Measurements from ENCODE around the gene EXT2.

The EXT2 gene

DNA sequence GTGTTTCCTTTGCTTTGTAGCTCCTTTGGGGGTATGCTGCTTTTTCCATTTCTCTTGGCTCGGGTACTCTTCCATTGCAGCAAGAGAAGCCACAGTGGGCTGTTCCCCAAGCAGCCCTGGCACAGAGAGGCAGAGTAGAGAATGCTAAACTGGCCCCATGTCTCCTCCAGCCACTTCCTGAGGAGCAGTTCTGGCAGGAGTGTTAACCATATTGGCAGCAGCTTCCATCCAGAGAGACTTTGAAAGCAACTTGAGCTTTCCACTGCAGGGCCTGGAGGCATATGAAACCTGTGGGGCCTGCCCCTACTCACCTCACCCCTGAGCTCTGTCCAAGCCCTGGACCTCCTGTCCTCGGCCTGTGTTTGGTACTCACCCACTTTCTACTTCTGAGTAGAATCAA lies 152.6 kb downstream of the EXT2 start:
- no peak for DNase-seq

DNA sequence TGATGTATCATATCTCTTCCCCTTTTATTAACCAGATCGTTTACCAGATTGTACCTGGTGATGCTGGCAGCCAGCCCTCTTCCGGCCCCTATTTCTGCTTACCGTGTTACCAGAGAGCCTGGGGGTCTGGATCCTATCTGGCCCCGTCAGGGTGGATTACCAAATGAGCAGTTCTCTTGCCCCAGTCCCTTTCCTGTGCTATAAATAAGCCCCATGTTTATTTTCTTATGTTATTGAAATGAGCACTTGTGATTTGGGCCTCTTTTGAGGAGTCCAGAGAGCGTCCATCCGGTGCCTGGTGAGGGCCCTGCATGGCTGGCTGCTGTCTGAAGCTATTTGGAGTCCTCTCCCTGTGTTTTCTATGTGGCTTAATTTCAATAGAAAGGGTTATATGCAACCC lies 154.9 kb downstream of the EXT2 start:
- DNase-seq: no peak

DNA sequence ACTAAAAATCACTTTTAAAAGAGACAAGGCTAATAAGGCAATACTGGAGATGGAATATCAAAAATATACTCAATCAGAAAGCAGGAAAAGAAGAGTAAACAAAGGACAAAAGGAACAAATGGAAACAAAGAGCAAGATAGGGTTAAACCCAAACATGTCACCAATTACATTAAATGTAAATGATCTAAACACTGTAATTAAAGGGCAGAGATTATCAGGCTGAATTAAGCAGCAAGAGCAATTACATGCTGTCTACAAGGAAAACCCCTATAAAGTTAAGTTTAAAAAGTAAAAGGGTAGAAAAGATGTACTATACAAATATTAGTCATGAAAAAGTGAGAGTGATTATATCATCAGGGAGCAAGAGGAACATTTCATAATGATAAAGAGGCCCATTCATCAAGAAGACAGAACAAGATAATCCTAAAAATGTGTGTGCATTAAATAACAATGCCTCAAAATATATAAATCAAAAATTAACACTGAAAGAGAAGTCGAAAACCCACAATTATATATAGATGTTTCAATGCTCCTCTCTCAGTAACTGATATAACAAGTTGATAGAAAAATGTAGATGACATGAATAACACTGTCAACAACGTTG lies 157.6 kb downstream of the EXT2 start:
- no peak for DNase-seq

DNA sequence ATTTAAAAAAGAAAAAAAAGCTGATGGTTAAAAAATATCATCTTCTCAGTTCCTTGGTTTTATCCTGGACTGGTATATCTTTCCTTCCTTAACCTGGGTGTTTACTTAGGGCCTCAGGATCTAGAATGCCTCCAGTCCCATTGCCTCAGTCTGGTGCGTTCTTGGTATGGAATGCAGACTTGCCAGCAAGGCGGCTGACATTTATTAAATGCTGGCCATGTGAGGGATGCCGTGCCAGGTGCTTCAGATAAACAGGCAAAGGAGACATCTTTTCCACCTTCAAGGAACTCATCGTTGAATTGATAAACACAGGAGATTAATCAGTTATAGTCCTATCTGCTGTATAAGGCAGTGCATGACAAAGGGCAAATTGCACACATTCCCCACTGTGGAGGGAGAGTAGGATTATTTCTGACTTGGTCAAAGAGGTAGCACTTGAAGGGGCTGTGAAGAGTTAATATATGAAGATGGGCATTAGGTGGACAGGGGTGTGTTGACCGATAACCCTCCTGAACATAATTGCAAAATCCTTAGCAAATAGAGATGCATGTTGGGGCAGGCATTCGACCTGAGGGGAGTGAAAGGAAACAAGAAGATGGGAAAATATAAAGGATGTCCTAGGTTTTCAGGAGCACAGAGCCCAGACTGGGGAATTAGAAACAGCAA lies 160.1 kb downstream of the EXT2 start:
- no peak for DNase-seq

DNA sequence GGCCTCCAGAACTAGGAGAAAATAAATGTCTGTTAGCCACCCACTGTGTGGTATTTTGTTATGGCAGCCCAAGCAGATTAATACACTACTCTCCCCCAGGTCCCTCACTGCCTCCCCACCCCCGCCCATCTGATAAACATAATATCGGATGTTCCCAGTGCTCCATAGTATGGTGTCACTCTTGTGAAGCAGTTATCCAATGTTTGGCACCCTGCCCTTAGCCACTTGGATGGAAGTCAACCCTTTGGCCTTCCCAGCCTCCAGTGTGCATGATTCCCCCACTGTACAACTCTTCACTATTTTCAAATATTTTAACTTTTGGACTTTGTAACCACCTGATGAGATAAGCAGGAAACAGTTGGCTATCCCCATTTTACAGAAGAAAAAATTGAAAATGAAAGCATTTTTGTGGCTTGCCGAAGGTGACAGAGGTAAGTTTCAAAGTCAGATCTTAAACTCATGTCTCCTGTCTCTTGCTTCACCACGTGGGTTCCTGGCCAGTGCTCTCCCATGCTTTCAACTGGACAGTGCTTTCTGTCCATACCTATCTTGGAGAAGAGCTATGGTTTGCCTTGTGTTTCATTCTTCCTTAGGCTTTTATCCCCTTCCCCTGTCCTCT lies 161.3 kb downstream of the EXT2 start:
- DNase-seq: no peak

DNA sequence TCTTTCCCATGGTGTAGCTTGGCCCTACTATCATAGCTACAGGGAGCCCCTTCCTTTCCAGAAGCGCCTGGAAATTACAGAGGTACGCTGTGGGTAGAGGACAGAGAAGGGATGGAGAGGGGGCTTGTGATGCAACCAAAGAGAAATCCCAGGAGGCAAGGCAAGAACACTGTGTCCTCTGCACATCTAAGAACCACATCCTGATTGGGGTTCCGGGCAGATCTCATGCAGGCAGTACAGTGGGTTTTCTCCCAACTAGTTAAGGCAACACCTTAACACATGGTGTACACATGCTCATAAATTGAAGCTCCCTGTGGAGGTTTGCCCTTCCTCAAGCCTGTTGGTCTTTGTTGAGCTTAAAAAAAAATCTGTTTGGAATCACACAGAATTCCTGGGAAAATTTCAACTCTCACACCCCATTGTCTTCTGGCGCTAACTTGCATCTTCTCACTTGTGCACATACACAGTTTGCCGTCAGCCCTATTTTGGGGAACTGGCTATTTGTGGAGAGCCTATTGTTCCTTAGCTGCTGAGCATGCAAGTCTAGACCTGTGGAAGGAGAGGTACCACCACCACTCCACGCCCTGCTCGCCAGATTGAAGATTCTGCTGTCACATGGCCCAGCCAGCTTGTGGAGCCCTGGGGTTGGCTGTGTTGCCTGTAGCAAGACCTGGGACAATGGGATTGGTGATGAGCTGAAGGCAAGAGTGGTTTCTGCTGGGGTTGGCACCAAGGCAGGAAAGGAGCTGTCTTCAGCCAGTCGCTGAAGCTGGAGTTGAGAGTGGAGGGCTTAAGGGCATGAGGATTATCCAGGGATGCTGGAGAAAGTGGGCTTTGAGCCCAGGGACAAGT lies 162.1 kb downstream of the EXT2 start:
- no peak for DNase-seq

DNA sequence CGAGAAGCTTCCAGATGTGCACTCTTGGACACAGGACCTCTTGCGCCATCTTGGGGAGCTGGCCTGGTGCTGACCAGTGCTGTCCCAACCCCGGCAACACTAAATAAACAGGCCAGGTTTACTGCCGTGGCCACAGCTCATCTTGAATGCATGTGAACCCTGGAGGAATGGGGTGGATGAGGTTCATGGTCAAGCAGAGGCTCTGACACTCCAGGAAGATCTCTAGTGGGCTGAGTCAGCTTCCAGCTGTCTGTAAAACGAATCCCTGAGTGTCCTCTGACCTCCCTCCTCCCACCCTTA lies 162.7 kb downstream of the EXT2 start:
- no peak for DNase-seq

DNA sequence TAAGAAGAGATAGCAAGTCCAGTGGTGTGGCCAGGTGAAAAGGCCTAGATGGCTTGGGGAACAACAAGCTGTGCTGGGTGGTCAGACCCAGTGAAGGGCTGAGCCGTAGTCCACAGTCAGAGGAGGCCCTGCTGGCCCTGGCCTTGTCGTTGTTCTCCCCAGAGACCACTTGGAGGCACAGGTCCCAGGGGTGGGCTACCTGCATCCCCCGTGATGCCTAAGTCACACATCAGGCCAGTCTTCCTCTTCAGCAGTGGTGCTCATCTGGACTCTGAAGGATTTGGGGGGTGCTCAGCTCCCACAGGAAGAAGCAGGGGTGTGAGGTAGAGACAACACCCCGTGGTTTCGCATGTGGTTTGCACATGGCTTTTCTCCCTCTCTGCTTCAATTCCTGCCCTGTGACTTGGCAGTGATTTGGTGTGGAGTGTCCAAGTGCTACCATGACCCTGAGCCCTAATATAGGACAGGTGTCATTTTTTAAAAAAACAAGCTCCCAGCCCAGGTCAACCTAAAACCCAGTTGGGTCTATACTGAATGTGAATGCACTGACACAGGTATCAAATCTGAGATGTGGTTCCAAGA lies 163.5 kb downstream of the EXT2 start:
- DNase-seq: no peak

DNA sequence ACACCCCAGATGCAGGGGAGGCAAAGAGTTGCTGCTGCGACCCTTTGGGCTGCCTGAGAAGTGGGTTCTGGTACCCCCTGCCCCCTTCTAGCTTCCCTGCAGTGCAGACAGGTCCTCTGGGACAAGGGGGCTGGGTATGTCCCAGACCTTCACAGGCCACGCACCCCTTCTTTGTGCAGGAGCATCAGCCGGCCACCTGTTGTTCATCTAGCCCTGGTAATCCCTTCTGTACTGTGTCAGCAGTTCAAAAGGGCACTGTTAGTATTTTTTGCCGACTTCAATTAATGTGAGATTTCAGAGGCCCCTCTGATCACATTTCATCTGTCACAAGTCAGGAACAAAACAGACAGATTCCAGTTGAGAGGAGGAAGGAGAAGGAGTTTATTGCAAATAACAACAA lies 164.6 kb downstream of the EXT2 start:
- DNase-seq: no peak

DNA sequence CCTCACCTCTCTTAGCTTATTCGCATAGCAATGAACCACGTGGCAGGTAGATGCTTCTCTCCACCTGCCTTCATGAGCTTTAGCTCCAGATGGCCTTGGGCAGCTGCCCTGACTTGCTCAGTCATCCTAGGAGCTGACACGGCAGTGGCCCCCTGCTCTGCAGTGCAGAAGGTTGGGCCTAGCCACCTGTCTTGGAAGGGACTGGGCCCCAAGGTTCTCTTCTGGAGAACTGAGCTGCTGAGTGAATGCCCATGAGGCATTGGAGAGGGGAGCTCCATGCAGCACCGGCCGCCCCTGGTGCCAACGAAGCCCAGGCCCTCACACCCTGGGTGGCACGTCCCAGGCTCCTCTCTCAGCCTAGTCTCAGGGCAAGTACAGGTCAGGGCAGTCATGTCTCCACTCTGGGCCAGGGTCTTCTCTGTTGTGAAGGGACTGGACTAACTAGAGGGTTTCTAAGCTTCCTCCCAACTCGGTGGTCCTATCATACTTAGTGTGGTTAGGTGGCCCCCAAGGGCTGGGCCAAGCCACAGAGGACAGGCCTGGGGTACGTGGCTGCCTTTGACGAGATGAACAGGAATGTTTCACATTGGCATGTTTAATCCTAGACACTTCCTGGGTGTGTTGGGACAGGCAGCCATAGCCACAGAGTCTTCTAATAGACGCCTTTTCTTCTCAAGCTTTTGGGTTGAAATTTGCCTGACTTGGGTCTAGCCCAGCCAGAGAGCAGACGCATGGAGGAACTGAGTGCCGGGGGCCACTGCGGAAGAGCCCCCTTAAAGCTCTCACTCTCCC lies 166.5 kb downstream of the EXT2 start:
- no peak for DNase-seq

DNA sequence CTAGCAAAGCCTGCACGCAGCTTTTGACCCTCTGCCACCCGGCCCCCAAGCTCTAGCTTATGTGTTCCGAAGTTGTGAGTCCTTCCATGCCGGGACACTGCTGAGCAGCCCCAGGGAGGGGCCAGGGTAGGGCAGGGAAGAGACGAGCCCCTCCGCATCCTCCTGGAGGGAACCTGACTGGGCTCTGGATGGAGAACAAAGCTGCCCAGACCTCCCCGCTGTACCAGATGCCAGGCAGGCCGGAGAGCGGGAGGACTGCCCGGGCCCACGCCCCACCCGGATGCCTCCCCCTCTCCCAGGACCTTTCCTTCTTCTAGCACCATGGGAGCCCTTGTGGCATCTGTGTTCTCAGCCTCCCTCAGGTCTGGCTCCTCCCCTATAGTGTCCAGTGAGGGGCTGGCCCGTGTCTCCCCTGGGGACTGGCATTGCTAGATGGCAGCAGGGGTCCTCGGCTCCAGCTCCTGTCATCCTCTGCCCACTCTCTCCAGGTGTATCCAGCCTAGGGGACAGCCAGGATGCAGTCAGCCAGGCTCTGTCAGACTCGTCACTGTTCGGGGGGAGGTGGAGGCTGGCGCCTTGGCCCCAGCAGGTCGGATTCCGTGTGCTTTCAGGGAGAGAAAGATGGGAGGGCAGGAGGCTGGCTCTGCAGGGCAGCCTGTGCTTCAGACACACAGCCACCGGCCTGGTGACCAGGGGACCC lies 168.4 kb downstream of the EXT2 start:
- no peak for DNase-seq

DNA sequence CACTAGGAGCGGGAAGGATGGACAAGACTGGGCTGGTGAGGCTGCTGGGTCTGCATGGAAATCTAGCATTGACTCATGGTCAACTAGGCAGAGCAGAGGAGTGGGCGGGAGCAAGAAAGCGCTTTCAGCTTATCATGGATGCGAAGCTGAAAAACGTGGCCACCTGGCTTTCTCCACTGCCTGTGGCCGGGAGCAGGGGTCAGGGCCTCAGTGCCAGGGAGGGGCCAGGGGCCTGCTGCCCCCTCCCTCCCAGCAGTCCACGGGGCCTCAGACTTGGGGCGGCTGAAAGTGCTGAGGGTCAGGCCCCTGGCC lies 168.9 kb downstream of the EXT2 start:
- no peak for DNase-seq

DNA sequence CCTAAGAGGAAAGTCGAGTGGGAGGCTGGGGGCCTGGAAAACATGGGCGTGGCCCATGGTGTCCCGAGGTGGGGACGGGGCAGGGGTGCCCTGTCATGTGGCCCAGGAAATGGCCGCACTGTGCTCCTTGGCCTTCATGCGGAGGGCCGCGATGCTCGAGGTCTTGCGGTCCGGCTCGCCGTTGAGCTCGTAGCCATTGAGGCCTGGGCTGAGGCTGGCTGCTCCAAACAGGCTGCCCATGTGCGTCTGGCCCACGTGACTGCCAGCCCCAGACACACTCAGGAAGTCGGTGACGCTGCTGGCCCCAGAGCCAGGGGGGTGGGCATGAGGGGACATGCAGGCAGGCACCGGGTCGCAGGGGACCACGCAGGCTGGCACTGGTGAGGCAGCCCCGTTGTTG lies 169.3 kb downstream of the EXT2 start:
- no peak for DNase-seq

DNA sequence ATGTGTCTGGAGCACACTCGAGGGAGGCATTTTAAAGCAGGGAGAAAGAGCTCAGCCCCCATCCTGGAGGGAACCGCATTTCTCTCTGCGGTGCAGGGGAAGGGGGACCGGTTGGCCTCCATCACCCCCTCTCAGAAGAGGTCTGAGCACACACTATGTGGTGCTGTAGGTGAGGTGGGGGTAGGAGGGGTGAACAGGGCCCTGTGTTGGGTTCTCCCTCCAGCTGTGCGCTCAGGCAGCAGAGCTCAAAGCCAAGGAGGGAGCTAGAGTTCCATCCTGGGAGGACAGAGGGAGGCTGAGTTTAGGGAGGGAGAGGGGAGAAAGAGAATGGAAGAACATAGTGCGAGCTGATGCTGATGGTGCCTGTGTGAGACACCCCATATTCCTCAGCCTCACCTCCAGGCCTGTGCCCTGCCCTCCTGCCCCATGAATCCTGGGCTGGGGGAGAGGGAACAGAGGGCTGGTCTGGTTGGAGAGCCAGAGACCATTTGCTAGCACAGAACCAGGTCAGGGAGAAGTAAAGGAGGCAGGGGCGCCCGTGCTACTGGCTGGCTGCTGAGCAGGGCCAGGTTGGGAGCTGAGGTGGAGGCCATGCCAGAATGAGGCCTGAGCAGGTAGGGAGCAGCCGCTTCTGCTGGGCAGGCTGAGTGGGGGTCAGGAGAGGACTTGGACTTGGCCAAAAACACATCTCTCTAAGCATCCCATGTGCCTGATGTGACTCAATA lies 170.7 kb downstream of the EXT2 start:
- DNase-seq: no peak

DNA sequence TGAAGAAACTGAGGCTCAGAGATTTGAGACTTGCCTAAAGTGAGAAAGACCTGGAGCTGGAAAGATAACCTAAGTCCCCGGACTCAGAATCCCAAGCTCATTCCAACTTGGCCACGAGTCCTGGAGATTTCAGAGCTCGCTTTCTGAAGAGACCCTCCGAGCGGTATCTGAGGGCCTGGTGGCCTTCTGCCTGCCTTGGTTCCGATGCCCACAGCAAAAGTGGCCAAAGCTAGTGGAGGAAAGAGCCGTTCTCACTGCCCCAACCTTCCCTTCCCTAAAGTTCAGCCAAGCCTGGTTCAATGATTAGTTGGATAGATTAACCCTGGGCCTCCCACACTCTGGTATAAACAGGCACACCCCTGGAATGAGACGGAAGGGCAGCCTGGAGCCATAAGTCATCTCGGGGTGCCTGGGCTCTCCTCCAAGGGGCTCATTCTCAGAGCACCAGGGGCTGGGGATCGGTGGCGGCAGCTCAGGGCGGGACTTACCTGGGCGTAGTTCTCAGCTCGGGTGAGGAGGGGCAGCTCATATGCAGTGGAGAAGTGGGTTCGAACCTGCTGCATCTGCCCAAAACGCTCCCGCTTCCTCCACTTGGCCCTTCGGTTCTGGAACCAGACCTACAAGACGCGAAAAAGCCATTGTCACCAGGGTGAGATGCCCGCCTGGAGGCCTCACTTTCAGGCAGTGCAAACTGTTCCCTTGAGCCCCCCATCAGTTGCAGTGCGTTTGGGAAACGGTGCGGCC lies 171.7 kb downstream of the EXT2 start:
- DNase-seq: no peak

DNA sequence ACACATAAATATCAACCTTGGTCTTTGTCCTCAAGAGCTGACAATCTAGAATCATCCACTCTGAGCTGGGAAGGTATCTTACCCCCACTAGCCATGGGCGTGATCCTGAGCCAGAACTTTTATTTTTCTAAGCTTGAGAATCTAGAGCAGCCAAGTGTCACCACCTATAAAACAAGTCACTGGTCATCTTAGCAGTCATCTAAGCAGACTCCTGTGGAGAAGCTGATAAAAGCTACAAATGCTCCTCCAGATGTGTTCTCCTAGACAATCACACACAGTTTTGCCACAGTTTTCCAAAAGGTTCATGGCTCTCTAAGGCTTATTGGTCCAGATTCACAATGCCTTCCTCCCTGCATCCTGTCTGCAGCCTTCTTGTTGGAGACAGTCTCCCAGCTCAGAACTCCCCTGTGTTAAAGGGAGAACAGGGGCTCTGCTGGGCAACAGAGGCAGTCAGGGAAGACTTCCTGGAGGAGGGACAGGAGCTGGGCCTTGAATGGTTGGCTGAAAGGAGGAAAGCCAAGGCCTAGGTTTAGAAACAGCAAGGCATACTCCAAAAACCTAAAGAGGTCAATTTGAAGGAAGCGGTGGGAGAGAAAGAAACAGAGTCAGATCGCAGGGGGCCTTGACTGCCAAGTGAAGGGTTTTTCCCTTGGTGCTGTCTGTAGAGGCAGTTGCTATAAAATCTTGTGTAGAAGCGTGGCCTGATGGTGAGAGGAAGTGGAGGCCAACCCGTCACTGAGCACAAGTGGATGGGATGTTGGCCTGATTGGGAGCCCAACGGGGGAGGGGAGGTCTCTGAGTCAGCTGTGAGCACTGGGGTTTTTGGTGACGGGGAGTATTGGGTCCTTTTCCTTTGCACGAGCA lies 172.5 kb downstream of the EXT2 start:
- no peak for DNase-seq

DNA sequence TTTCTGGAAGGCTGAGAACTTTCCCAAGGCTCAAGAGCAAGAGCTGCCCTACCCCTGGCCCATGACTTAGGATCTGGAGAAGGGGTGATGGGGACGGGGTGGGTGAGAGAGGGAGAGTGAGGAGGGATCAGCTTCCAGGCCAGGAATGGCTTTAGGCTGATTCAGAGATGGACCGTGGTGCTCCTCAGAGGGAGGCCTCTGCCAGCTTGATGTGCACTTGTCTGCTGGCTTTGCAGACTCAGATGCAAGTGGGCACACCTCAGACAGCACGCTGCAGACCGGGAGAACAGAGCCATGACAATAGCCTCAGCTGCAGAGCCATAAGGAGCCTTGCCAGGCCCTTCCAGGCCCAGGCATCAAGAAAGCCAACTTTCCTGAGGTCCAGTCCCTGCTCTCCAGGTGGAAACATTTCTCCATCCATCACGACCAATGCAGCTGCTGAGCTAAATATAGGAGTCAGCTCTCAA lies 173.2 kb downstream of the EXT2 start:
- DNase-seq: no peak

DNA sequence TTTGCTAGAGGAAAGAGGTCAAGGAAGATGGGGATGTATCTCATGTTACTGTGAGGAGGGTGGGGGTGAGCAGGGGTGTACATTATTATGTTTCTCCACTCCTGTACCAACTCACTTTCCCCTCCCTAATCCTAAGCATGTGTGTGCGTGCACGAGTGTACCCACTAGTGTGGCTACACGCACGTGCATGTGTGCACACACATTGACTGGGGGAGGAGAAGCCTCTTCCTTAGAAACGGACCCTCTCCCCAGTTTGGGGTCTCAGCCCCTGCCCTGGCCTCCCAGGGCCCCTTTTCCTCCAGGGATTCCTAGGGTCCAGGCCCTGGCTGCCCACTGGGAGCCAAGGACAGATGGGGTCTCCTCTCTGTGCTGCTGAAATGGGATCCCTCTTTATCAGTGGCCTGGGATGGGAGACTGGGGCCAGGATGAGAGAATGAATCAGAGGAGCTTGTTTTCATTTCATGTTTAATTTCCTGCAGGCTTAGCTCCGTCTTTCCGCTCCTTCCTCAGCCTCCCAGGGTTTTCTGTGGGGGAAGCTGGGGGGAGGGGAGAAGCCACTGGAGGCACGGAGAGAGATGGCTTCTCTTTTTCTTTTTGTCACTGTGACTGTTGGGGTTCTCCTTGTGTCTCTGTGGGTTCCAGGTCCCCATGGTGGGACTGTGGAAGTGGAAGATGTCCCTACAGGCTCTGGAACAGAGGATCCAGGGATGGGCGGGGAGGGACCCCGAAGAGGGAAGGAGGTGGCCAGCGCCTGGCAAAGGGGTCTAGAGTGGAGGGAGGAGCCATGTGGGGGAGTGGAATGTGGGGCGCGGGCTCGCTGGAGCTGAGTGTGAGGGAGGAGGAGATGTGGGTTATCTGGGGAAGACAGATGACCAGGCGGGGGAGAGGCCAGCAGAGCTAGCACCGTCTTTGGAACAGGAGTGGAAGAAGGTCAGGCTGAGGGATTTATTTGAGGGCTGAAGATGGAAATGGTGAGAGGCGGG lies 174.2 kb downstream of the EXT2 start:
- no peak for DNase-seq

Data from stimulated activated CD4-positive, alpha-beta T cell treated with anti-CD3 and anti-CD28 coated beads, Interleukin-1b, Interleukin-23, amount 100 ng/mL, for 48 hours (primary cell).